ENCODE results near the gene SGMS1.
"Not testable (repeated sequence)": the region's sequence is repeated elsewhere in the genome, so short reads cannot be mapped to it uniquely, and the experiment has no call there.

- not testable (repeated sequence) for TF ChIP-seq CTCF, EP300 (IDR thresholded peaks at IDR 0.05)
These were observed 35.5 kb upstream of the SGMS1 start for GRCh38 chr10:50659016-50659864.
